B cell (primary cell): Measurements from ENCODE around the gene ZC3H15. TPM values are rescaled to one million over a fixed set of nuclear protein-coding genes. Genes with fewer than 3 reads are reported as not detected.

Source experiments
- ATAC-seq: fragments of 200-7000 bp; cut with Tn5 transposase; one replicate; pipeline ENCODE4 v1.10.0; 2021; ENCODE audit warnings: low read depth, mild to moderate bottlenecking, moderate number of reproducible peaks, moderate library complexity
- CTCF ChIA-PET: fragments of 350-600 bp; sonication (Branson Sonifier 250); formaldehyde crosslinking; loops from one replicate; lab custom pipeline; 2021; ENCODE audit warnings: antibody characterized with exemption, inconsistent platforms; lab: Charles Lee
- POLR2A ChIA-PET: fragments of 350-600 bp; sonication (Branson Sonifier 250); formaldehyde crosslinking; loops from one replicate; lab custom pipeline; 2021; ENCODE audit warnings: antibody characterized with exemption; lab: Charles Lee
- DNase-seq: peaks from one replicate; pipeline ENCODE4 v3.0.0; 2013
- H2AFZ ChIP-seq: 2 replicates; pipeline ENCODE4 v1.6.1; 2012; ENCODE audit warnings: mild to moderate bottlenecking, low read depth, low read length; ENCODE audit not compliant: insufficient read depth, poor library complexity, severe bottlenecking
- H3K27ac ChIP-seq, 2 donors: 1 replicate in 1 of 2; 2 replicates in 1 of 2; pipeline ENCODE4 v1.5.1; 2012 to 2013; ENCODE audit warnings: low read length in 2 of 2, mild to moderate bottlenecking in 2 of 2, moderate library complexity in 1 of 2
- H3K27me3 ChIP-seq, 4 experiments: fragments of 200-600 bp in 1 of 4; sonication (generic) in 1 of 4; replicated peaks in 1 of 4; 1 replicate in 2 of 4; 2 replicates in 2 of 4; pipeline versions ENCODE4 v1.6.1 to v1.7.0; 2013 to 2016; ENCODE audit warnings: low read length in 3 of 4, mild to moderate bottlenecking in 2 of 4, mixed read lengths in 1 of 4, moderate library complexity in 1 of 4; ENCODE audit not compliant: insufficient read depth in 4 of 4, control insufficient read depth in 3 of 4; ENCODE audit errors: control extremely low read depth in 1 of 4
- H3K36me3 ChIP-seq, 2 experiments: replicated peaks in 1 of 2; 1 replicate in 1 of 2; 2 replicates in 1 of 2; pipeline versions ENCODE4 v1.6.1 to v1.7.1; 2013; ENCODE audit warnings: low read length in 1 of 2; ENCODE audit not compliant: insufficient read depth in 2 of 2, control insufficient read depth in 1 of 2; ENCODE audit errors: control extremely low read depth in 1 of 2, extremely low read depth in 1 of 2
- H3K4me1 ChIP-seq, 2 donors: fragments of 200-600 bp in 1 of 2; sonication (generic) in 1 of 2; 1 replicate in 1 of 2; 2 replicates in 1 of 2; pipeline versions ENCODE4 v1.5.1 to v1.6.1; 2013 to 2017; ENCODE audit warnings: low read length in 2 of 2; ENCODE audit not compliant: control insufficient read depth in 2 of 2, insufficient read depth in 2 of 2
- H3K4me2 ChIP-seq: replicated peaks from 2 replicates; pipeline ENCODE3; 2012; ENCODE audit warnings: mild to moderate bottlenecking, low read depth, low read length; ENCODE audit not compliant: poor library complexity, severe bottlenecking
- H3K4me3 ChIP-seq, 5 experiments: fragments of 200-600 bp in 1 of 5; sonication (generic) in 1 of 5; 1 replicate in 3 of 5; 2 replicates in 2 of 5; pipeline versions ENCODE4 v1.5.1 to v1.7.0; 2011 to 2016; ENCODE audit warnings: low read length in 4 of 5, mild to moderate bottlenecking in 4 of 5, low read depth in 2 of 5, control low read depth in 1 of 5, moderate library complexity in 1 of 5; ENCODE audit not compliant: insufficient read depth in 1 of 5; ENCODE audit errors: control extremely low read depth in 1 of 5, extremely low read depth in 1 of 5
- H3K79me2 ChIP-seq: fragments of 200-600 bp; sonication (generic); one replicate; pipeline ENCODE4 v1.6.0; 2016; ENCODE audit warnings: low read length; ENCODE audit not compliant: control insufficient read depth, insufficient read depth
- H3K9ac ChIP-seq: fragments of 200-600 bp; sonication (generic); 2 replicates; pipeline ENCODE4 v1.6.1; 2017; ENCODE audit warnings: mild to moderate bottlenecking, low read length, moderate library complexity
- H3K9me3 ChIP-seq, 3 donors: one replicate each; pipeline versions ENCODE4 v1.6.1 to v1.7.1; 2013; ENCODE audit warnings: low read length in 2 of 3; ENCODE audit not compliant: control insufficient read depth in 2 of 3, insufficient read depth in 1 of 3; ENCODE audit errors: control extremely low read depth in 1 of 3
- H4K20me1 ChIP-seq: 2 replicates; pipeline ENCODE4 v1.6.0; 2012; ENCODE audit warnings: mild to moderate bottlenecking, low read length; ENCODE audit not compliant: insufficient read depth, control insufficient read depth, poor library complexity, severe bottlenecking
- H3K27ac Mint-ChIP-seq: one replicate; pipeline ENCODE4 v1.8.0; 2021; ENCODE audit warnings: mixed read lengths
- H3K27me3 Mint-ChIP-seq: one replicate; pipeline ENCODE4 v1.8.0; 2021; ENCODE audit warnings: mixed read lengths
- H3K4me1 Mint-ChIP-seq: one replicate; pipeline ENCODE4 v1.8.0; 2021; ENCODE audit warnings: mixed read lengths
- H3K4me3 Mint-ChIP-seq: one replicate; pipeline ENCODE4 v1.8.0; 2021; ENCODE audit warnings: mixed read lengths
- H3K9me3 Mint-ChIP-seq: one replicate; pipeline ENCODE4 v1.8.0; 2022; ENCODE audit warnings: mixed read lengths; ENCODE audit not compliant: insufficient read depth
- EZH2 ChIP-seq: IDR thresholded peaks from 2 replicates; pipeline ENCODE4 v1.6.1; 2012; ENCODE audit warnings: borderline replicate concordance, low read depth, mild to moderate bottlenecking, moderate library complexity, low read length; ENCODE audit not compliant: insufficient read depth, poor library complexity, severe bottlenecking
- WGBS: methylation state at CpG from one replicate; pipeline ENCODE4 v1.1.5; 2013; ENCODE audit warnings: missing lambda C conversion rate; ENCODE audit not compliant: insufficient coverage; 5-methylcytosine and 5-hydroxymethylcytosine counted together
- intact Hi-C: fragments of 100-400 bp; cut with micrococcal nuclease; formaldehyde crosslinking; loops from one replicate; pipeline ENCODE4 v1.10.0; 2022
- polyA plus RNA-seq: library from polyadenylated mRNA; depleted of rRNA; stranded (reverse); fragments of >200 nt; gene quantifications from 2 replicates; pipeline ENCODE4 v1.2.3, GENCODE V29; 2012
- total RNA-seq, 2 donors: library from RNA; stranded (reverse); fragments of 120-200 nt in 1 of 2; gene quantifications; 1 replicate in 1 of 2; 2 replicates in 1 of 2; pipeline versions ENCODE4 v1.2.3 to v1.2.4, GENCODE V29; 2013 to 2022
- TF ChIP-seq, protein P1 (sequence below): fragments of 200-600 bp; IDR thresholded peaks from one replicate; pipeline ENCODE4 v1.8.0; 2022; ENCODE audit warnings: antibody characterized with exemption, mild to moderate bottlenecking

Gene ZC3H15
- total and polyA plus RNA-seq, 2 donors (not counting 1 experiment from before 2014, with no cell fraction given): 29.6 to 61.4 TPM

DNA sequence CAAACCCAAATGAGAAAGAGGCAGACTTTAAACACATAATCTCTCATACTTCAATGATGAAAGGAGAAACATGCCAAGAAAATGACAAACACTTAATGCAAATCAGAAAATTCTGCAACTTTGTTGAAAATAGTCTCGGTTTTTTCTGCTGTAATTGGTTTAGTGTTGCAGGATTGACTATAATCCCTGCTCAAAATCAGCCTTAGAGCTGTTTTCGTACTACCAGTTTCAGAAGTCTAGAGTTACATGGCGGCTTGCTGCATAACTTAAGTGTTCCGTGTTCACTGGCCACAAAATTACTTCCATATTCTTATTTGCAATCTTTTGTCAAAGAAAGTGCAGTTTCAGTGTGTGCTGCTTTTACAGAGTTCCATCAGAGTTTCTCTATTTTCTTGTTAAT is 54.9 kb downstream of the ZC3H15 start:
- H3K9me3 Mint-ChIP-seq: no peaks in the 10 kb centered on the region
- no peak overlapping the region for H3K27ac Mint-ChIP-seq
- Histone ChIP-seq H3K4me1 (no peaks in the 10 kb centered on the region), H3K36me3 (no peaks in the 10 kb centered on the region), H3K9me3 (no peaks in the 10 kb centered on the region), H4K20me1 (no peaks in the 10 kb centered on the region), H3K27me3 (no peaks in the 10 kb centered on the region), H3K79me2 (no peaks in the 10 kb centered on the region), H3K9ac (no peak overlapping the region), H3K4me2 (no peak overlapping the region), H2AFZ (no peak overlapping the region), H3K4me3 (no peak overlapping the region), H3K27ac (no peak overlapping the region)
- no peak for DNase-seq
- H3K4me3 Mint-ChIP-seq: no peak overlapping the region
- POLR2A ChIA-PET: no interaction called here
- TF ChIP-seq, protein P1, sequence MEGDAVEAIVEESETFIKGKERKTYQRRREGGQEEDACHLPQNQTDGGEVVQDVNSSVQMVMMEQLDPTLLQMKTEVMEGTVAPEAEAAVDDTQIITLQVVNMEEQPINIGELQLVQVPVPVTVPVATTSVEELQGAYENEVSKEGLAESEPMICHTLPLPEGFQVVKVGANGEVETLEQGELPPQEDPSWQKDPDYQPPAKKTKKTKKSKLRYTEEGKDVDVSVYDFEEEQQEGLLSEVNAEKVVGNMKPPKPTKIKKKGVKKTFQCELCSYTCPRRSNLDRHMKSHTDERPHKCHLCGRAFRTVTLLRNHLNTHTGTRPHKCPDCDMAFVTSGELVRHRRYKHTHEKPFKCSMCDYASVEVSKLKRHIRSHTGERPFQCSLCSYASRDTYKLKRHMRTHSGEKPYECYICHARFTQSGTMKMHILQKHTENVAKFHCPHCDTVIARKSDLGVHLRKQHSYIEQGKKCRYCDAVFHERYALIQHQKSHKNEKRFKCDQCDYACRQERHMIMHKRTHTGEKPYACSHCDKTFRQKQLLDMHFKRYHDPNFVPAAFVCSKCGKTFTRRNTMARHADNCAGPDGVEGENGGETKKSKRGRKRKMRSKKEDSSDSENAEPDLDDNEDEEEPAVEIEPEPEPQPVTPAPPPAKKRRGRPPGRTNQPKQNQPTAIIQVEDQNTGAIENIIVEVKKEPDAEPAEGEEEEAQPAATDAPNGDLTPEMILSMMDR: no peak
- TF ChIP-seq EZH2: no peak
- CTCF ChIA-PET: no interaction called here
- no peaks in the 10 kb centered on the region for H3K4me1 Mint-ChIP-seq
- WGBS: no CpG with 5 or more reads among the region's 4 CpGs
- no peak for ATAC-seq
- H3K27me3 Mint-ChIP-seq: peaks cover 7% of the 10 kb centered on the region
- intact Hi-C loops: no loop called here

DNA sequence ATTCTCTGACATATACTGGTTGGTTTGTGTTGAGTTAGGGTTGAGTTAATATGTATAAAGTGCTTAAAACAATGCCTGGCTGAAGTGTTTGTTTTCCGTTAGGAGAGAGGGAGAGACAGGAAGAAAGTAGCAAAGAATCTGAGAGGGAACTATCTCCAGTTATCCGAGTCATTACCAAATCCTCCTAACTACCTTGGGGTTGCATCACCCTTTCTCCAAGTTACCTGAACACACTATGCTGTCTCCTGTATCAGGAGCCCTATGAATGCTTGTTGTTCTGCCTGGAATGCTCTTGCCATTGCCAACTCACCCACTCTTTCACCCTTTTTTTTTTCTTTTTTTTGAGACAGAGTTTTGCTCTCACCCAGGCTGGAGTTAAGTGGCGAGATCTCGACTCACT is 55.9 kb downstream of the ZC3H15 start:
- peaks cover 4% of the 10 kb centered on the region for H3K27me3 Mint-ChIP-seq
- H3K4me1 ChIP-seq: no peaks in the 10 kb centered on the region
- H3K27ac ChIP-seq: no peak overlapping the region
- ATAC-seq (no peak), DNase-seq (no peak)
- H3K27ac Mint-ChIP-seq: no peak overlapping the region
- H3K4me3 ChIP-seq: no peak overlapping the region
- H3K4me3 Mint-ChIP-seq: no peak overlapping the region
- H3K9ac ChIP-seq: no peak overlapping the region
- no peak overlapping the region for H3K4me2 ChIP-seq
- ChIA-PET CTCF (no interaction called here), POLR2A (no interaction called here)
- no peaks in the 10 kb centered on the region for H4K20me1 ChIP-seq
- TF ChIP-seq, protein P1: no peak
- no peak for TF ChIP-seq EZH2
- H3K27me3 ChIP-seq: no peaks in the 10 kb centered on the region
- no peaks in the 10 kb centered on the region for H3K4me1 Mint-ChIP-seq
- no peaks in the 10 kb centered on the region for H3K9me3 Mint-ChIP-seq
- no peaks in the 10 kb centered on the region for H3K9me3 ChIP-seq
- intact Hi-C loops: no loop called here
- no peaks in the 10 kb centered on the region for H3K79me2 ChIP-seq
- H3K36me3 ChIP-seq: no peaks in the 10 kb centered on the region
- 86% methylated on average over 1 of the region's 4 CpGs for WGBS
- H2AFZ ChIP-seq: no peak overlapping the region
